NCI-H146 treated with DMSO at 0.1 percent for 48 hours (cell line): ENCODE data around the gene PRSS50.

Experiments used
- DNase-seq: peaks from one replicate; lab custom pipeline; 2025; ENCODE audit not compliant: unreplicated experiment; lab: John Stamatoyannopoulos, UW

The PRSS50 gene

DNA sequence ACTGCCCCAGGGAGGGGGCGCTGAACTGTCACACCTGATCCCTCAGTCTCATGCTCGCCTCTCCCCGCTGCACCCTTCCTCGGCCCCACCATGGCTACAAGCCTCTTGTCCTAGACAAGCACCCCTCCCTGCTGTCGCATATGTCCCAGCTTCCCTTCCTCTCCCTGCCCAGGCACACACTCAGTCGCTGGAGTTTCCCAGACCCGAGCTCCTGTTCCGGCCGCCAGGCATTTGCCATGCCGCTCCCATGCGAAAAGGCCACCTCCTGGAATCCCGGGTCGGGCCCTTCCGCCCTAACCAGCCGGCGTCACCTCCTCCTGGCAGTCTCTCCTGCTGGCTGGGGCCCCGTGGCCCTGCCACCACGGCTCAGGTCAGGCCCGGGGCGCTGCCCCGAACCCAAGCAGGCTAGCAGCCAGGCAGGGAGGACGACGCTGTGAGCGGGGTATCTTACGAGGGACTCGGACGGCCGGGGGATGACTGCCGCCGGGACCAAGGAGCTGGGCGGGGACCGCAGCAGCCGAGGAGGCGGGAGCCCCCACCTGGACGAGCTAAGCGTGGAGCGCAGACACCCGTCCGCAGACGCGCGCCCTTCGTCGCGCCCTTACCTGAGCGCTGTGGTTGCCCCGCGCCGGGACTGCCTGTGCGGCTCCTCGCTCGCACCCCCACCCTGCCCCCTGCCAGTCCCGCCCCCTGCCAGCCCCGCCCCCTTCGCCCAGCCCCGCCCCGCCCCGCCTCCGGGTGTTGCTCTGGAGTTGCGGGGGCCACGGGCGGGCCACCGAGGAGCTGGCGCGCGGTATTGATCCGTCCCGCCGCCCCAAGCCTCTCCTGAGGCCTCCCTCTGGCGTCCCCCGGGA, 24.4 kb downstream of the PRSS50 start, which contains the start of gene ALS2CL:
TSS of gene ALS2CL (minus strand) at position 642 of the 854 bp plus-strand sequence. CDS start 4,239 bp downstream, outside the sequence.
- DNase-seq, result no peak

- peak; percentile 25 for DNase-seq
Measured at GRCh38 chr3:46692566-46692990, 25.1 kb downstream of the PRSS50 start.

GRCh38 chr3:46690798-46691197, 26.9 kb downstream of the PRSS50 start:
- no peak for DNase-seq

GRCh38 chr3:46685446-46685845, 32.2 kb downstream of the PRSS50 start:
- DNase-seq, result no peak

DNA sequence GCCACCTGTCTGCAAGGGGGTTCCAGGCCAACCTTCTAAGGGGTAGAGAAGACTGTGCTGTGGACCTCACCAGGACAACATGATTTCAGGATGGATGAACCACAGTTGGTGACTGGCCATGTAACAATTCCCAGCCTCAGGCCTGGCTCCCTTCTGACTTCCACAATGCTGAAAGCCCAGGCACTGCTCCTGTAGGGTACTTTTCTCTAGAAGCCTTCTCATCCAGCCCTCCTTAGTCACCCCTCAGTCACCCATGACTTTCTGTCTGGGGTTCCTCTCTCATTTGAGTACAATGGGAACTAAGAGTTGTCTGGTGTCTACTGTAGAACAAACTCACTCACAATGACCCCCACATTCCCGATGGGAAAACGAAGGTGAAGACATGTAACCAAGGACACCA, 32.8 kb downstream of the PRSS50 start:
- DNase-seq, result no peak

DNA sequence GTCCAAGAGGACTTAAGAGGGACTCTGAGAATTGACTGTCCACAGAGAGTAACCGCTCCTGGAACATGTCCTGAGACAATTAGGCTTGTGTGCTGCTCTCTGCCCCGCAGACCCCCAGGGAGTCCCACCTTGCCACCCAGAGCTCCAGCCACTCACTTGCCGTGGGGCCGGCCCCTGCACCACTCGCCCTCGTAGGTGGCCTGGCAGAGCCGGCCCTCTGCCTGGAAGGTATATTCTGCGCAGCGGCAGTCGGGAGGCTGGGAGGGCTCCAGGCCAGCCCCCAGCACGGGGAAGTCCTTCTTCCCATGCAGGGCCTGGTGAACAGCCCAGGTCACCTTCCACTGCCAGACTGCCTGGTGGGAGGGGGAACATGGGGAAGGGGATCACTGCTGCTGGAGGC, 34.7 kb downstream of the PRSS50 start:
- DNase-seq, result no peak

DNA sequence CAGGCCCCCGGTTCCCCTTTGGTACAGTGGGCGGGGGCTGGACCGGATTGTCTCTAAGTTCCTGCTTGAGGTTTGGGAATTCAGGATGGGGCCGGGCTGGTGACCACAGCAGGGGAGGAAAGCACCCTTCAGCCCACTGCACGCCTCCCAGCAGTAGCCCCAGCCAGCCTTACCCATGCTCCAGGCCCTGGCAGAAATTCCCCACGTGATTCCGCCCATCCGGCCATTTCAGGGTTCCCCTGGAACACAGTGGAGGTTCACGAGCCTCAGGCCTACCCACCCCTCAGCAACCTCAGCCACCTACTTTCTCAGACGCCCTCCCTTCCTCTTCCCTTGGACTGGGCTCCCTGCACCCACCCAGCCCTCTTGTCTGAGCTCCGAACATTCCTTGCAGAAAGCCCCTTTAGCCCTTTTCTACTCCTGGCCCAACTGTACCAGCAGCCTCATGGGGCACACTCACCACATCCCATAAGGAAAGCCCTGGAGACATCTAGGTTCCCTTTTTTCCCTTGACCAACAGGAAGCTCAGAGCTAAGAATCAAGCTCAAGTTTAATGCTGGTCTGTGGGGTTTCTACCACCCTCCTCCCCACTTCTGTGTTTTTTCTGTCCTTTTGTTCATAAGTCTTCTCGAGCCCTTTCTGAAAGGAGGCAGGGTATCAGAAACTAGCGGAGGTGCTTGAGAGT, 35.7 kb downstream of the PRSS50 start:
- no peak for DNase-seq

DNA sequence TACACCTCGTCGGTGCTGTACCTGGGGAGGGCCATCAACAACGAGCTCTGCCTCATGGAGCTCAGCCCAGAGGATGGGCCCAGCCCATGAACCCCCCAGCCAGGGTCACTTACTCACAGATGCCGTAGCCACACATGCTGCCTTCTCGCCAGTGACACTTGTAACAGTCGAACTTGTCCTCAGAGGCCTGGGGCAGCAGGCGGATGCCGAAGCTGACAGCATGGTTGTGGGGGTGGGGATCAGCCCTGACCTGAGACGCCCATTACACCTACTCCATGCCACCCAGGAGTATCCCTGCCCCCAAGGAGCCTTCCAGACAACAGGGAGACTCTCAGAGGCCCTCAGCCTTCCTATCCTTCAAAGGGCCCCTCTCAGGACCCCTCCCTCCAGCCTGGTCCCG, 36.3 kb downstream of the PRSS50 start:
- DNase-seq, result no peak

- no peak for DNase-seq
Measured at GRCh38 chr3:46680298-46680826, 37.3 kb downstream of the PRSS50 start.

DNA sequence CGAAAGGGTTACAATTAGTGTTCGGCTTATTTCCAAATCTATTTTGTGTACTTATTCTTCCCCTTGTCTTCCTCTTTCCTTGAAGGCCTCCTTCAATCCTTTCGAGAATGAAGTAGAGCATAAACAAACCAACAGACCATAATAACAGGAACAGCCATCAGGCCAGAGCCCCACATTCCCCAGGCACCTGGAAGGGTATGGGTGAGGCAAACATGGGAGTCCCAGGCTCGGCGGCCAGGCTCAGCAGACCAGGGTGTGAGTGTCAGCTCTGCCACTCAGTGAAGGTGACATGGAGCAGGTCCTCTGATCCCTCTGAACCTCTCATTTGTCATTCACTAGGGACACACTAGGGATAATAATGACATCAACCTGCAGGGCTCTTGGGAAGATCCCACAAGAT, 38.0 kb downstream of the PRSS50 start:
- no peak for DNase-seq

DNA sequence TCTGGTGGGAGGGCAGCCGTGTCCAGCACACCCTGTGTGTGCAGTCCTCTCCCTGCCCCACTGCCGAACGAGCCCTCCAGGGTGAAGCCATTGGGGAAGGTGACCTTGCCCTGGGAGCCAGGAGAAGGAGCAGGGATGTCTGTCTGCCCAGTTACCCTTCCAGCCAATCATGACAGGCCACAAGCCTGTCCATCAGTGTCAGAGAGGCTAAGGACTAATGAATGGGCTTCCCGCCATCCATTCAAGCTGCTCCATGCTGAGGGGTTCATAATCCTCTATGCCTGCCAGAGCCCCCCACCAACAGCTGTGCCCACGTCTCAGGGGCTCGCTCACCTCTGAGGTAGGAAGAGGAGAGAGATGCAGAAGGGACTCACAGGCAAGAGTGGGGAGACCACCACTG, 39.4 kb downstream of the PRSS50 start:
- DNase-seq, result no peak

GRCh38 chr3:46677411-46677726, 40.3 kb downstream of the PRSS50 start:
- no peak for DNase-seq

DNA sequence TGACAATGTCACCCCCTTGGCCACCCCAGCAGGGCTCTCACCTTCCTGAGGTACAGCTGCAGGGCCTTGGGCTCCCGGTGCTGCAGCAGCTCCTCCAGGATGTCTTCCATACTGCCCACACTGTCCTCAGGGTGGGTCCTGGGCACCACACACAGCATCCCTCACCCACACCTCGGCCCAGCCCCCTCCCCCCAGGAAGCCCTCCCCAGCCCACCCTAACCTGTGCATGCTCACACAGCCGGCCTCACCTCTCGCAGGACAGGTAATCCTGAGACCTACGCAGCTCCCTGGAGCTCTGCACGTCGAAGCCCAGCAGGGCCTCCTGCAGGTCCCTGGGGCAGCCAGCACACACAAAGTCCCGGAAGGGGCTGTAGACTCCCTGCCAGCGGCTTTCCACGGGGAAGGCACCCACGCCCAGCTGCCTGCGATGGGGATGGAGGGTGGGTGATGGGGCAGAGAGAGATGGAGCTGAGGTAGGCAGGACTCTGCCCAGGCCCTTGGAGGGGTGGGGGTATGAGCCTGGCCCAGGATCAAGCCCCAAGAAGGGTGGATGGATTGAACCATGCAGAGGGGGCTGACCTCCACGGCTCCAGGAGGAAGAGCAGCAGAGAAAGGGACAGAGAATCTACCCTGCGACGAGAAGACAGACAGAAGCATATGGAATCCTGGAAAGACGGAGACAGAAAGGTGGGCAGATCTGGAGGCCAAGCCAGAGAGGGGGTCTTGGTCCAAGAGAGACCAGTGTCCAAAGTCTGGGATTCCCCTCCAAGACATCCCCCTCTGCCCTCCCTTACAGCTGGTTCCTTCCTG, 40.9 kb downstream of the PRSS50 start:
- DNase-seq, result no peak

DNA sequence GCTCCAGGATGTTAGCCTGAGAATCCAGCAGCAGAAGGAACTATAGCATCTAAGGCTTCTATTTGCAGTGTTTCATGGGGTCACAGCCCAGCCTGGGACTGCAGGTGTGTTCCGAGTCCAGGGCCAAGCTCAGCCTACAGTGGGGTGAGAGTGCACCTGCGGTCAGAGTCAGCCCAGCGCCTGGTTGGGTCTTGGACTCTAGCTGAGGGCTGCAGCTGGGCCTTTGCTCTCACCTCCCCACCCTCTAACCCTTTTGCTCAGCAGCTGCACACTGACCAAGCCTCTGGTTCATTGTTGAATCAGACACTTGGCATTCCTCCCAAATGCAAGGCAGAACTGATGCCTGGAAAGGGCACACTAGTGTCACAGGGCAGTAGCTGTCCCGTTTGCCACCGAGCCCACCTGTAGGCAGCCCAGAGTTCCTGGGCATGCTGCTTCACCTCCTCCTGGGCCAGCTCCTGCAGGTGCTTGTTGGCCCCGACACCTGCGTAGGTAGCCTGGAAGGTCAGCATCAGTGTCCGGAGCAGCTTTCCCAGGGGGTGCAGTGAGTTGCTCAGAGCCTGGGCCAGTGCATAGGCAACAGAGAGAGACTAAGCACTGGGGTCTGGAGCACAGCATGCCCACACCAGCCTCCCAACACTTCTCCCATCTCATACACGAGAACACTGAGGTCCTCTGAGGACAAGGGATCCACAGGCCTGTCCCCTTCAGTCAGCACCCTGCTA, 41.7 kb downstream of the PRSS50 start:
- DNase-seq, result no peak

- no peak for DNase-seq
Measured at GRCh38 chr3:46675426-46675825, 42.2 kb downstream of the PRSS50 start.

DNA sequence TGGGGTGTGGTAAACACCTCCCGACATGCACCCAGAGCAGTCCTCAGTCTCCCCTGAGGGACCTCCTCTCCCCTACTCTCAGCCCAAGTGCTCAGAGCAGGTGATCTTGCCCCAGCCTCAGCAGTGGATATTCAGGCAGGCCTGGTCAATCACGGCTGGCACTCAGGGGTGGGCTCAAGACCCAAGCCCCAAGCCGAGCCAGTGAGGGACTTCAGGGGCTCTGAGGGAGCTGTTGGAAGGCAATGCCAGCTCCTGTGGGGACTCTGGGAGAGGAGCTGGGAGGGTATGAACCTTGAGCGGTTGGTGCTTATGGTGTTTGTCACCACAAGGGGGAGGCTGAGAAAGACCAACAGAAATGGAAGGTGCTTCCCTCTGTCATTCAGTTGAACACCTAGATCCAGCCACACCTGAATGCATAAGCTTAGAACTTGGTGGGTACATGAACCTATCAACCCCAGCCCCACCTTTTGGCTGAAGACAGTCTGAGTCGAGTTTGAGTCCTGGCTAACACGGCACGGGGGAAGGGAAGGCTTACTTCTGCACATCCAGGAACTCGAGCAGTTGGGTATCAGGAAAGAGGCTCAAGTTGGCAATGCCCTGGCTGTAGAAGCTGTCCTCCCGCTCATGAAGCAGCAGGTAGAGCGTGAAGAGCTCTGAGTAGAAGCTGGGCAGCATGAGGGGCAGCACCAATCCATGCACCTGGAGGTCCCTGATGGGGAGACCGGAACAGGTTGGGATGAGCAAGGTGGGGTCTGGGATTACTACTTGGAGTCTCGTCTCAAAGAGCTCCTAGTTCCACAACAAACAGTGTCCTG, 43.4 kb downstream of the PRSS50 start:
- no peak for DNase-seq

- no peak for DNase-seq
Measured at GRCh38 chr3:46673151-46674030, 44.3 kb downstream of the PRSS50 start.

DNA sequence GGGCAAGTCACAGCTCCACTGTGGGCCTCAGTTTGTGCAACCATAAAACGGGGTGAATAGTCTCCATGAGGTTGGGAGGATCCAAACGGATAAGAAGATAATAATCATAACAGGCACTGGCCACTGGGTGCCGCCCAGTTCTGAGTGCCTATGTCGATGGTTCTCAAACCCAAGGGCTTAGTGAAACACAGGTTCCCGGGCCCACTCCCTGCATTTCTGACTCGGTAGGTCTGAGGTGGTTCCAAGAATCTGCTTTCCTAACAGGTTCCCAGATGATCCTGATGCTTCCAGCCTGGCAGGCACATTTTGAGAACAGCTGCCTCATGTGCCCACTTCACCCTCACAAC, 45.3 kb downstream of the PRSS50 start:
- no peak for DNase-seq
